Kidney epithelial cell (primary cell): Measurements from ENCODE around the gene SURF1. TPM values are rescaled to one million over a fixed set of nuclear protein-coding genes. Genes with fewer than 3 reads are reported as not detected.
"Not testable (repeated sequence)": the region's sequence is repeated elsewhere in the genome, so short reads cannot be mapped to it uniquely, and the experiment has no call there.

ENCODE experiments used
- DNase-seq: peaks from one replicate; pipeline ENCODE4 v3.0.0-alpha.2; 2010; ENCODE audit warnings: low read depth
- H3K27me3 ChIP-seq: 2 replicates; pipeline ENCODE4 v1.6.0; 2011; ENCODE audit warnings: low read length; ENCODE audit not compliant: control insufficient read depth, insufficient read depth
- H3K36me3 ChIP-seq: 2 replicates; pipeline ENCODE4 v1.5.1; 2011; ENCODE audit warnings: low read length; ENCODE audit not compliant: control insufficient read depth, insufficient read depth
- H3K4me3 ChIP-seq: 2 replicates; pipeline ENCODE4 v1.5.1; 2011; ENCODE audit warnings: low read depth, mild to moderate bottlenecking, control low read depth, low read length
- CTCF ChIP-seq: IDR thresholded peaks from 2 replicates; pipeline ENCODE4 v1.5.1; 2011; ENCODE audit warnings: mild to moderate bottlenecking, moderate library complexity, low read length, control low read depth, inconsistent platforms; ENCODE audit not compliant: insufficient read depth, poor library complexity, severe bottlenecking
- total RNA-seq: library from RNA; depleted of rRNA; stranded (reverse); fragments of >200 nt; gene quantifications from 2 replicates; pipeline ENCODE4 v1.2.3, GENCODE V29; 2015

The SURF1 gene
- total RNA-seq, 1 donor from 2014 or later, result 39.2 TPM

GRCh38 chr9:133379153-133380086 is 23.1 kb upstream of the SURF1 start:
- no peak for DNase-seq
- Histone ChIP-seq H3K36me3 (no peaks in the 10 kb centered on the region), H3K4me3 (no peak overlapping the region), H3K27me3 (no peaks in the 10 kb centered on the region)
- no peak for TF ChIP-seq CTCF

DNA sequence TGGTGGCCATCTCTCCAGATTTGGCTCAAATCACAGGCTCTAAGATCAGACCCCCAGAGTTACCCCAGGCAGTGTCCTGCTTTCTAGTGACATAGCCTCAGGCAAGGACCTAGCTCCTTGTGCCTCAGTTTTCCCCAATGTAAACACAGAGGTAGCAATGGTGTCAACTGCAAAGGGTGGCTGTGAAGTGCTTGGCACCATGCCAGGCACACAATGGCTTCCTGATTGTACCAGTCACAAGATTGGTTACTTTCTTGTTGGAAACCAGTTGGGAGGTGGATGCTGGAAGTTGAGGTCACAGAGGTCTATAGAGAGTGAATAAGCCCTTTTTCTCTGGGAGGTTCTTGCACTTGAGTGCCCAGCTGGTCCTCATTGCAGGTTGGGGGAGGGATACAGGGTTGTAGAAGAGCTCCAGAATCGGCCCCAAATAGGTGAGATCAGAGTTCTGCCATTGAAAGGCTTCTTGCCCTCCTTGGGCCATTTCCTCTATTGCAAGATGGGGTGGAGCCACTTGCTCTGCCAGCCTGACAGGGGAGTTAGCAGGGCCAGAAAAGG is 22.2 kb upstream of the SURF1 start:
- no peak for DNase-seq
- H3K27me3 ChIP-seq, result no peaks in the 10 kb centered on the region
- no peak for TF ChIP-seq CTCF
- no peaks in the 10 kb centered on the region for H3K36me3 ChIP-seq
- no peak overlapping the region for H3K4me3 ChIP-seq

DNA sequence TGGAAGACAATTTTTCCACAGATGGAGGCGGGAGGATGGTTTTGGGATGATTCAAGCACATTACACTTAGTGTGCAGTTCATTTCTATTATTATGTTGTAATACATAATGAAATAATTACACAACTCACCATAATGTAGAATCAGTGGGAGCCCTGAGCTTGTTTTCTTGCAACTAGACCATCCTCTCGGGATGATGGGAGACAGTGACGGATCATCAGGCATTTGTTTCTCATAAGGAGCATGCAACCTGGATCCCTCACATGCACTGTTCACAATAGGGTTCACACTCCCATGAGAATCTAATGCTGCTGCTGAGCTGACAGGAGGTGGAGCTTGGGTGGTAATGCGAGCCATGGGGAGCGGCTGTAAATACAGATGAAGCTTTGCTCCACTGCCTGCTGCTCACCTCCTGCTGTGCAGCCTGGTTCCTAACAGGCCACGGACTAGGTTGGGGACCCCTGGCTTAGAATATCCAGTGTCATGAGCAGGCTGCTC is 21.5 kb upstream of the SURF1 start:
- Histone ChIP-seq H3K27me3 (no peaks in the 10 kb centered on the region), H3K36me3 (no peaks in the 10 kb centered on the region), H3K4me3 (no peak overlapping the region)
- TF ChIP-seq CTCF, result no peak
- no peak for DNase-seq

DNA sequence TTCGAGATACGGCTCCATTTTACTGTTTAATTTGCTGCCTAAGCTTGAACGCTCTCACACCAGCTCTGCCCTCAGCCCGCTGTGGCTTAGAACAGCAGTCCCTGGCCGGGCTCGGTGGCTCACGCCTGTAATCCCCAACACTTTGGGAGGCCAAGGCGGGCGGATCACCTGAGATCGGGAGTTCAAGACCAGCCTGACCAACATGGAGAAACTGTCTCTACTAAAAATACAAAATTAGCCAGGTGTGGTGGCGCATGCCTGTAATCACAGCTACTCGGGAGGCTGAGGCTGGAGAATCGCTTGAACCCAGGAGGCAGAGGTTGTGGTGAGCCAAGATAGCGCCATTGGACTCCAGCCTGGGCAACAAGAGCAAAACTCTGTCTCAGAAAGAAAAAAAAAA is 21.0 kb upstream of the SURF1 start:
- not testable (repeated sequence) for H3K4me3 ChIP-seq, H3K27me3 ChIP-seq, DNase-seq, H3K36me3 ChIP-seq

DNA sequence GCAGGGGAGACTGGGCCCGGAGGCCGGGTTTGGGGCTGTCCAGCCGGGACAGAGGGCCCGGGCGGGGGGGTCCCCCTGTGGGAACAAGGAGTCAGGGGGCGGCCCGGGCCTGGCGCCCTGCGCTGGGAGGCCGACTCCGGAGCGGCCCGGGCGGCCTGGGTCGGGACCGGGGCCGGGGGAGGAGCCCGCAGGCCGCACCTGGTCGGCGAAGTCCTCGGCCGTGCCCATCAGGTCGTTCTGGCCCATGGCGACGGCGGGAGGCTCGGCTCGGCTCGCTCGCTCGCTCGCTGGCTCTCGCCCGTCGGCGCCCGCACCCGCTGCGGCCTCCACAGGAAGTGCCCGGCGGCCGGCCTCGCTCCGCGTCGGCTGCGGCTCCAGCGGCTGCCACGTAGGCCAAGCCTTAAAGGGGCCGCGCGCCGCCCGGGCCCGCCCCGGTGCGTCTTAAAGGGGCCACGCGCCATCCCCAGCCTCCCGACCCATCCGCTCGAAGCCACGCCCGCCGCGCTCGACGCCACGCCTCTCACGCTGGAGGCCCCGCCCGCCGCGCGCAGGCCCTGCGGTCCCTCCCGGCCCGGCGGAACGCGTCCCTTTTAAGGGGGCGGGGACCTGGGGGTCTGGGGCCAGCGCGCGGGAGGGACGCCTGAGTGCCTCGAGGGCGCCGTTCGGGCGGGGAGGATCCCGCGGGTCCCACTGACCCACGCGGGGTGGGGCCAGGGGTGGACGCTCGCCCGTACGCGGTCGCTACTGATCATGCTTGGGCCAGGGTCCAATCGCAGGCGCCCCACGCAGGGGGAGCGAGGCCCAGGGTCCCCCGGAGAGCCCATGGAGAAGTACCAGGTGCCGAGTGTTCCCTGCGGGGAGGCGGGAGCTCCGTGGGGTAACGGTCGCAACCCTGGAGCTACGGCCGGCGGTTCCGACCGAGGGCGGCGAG is 19.7 kb upstream of the SURF1 start, which contains the start of the genes STKLD1 and SURF4:
Gene STKLD1 (plus strand): TSS at position 643 of the 931 bp plus-strand sequence. CDS start 108 bp downstream, at position 751.
Gene SURF4 (minus strand): TSS at position 337 of the 931 bp plus-strand sequence. CDS start 91 bp downstream, at position 246.
- Histone ChIP-seq H3K4me3 (peak within 1 kb of the TSS; percentile 80), H3K27me3 (no peaks in the 10 kb centered on the region), H3K36me3 (no peaks in the 10 kb centered on the region)
- no peak for TF ChIP-seq CTCF
- peak; percentile 80 for DNase-seq
